Activated CD4-positive, alpha-beta T cell treated with anti-CD3 and anti-CD28 coated beads, Interleukin-2, amount 10 ng/mL, durations not matched to agents 7 days and 5 days (primary cell): ENCODE data around the gene DUSP9. TPM values are rescaled to one million over a fixed set of nuclear protein-coding genes. Genes with fewer than 3 reads are reported as not detected.

Experiments used
- CTCF ChIA-PET: fragments of 350-600 bp; sonication (Branson Sonifier 250); formaldehyde crosslinking; loops from one replicate; lab custom pipeline; 2021; ENCODE audit warnings: antibody characterized with exemption; lab: Charles Lee
- POLR2A ChIA-PET: fragments of 350-600 bp; sonication (Branson Sonifier 250); formaldehyde crosslinking; loops from one replicate; lab custom pipeline; 2021; ENCODE audit warnings: antibody characterized with exemption; lab: Charles Lee
- DNase-seq: peaks from one replicate; pipeline ENCODE4 v3.0.0-alpha.2; 2020
- H3K27ac Mint-ChIP-seq: one replicate; pipeline ENCODE4 v1.8.0; 2021; ENCODE audit warnings: mild to moderate bottlenecking, moderate library complexity, mixed read lengths
- H3K27me3 Mint-ChIP-seq: one replicate; pipeline ENCODE4 v1.8.0; 2021; ENCODE audit warnings: mixed read lengths
- H3K36me3 Mint-ChIP-seq: one replicate; pipeline ENCODE4 v1.8.0; 2021; ENCODE audit warnings: low read depth, mixed read lengths
- H3K4me1 Mint-ChIP-seq: one replicate; pipeline ENCODE4 v1.8.0; 2021; ENCODE audit warnings: mixed read lengths
- H3K4me3 Mint-ChIP-seq: one replicate; pipeline ENCODE4 v1.8.0; 2021; ENCODE audit warnings: mild to moderate bottlenecking, moderate library complexity, mixed read lengths
- H3K9me3 Mint-ChIP-seq: one replicate; pipeline ENCODE4 v1.8.0; 2021; ENCODE audit warnings: mixed read lengths
- total RNA-seq, 2 experiments: library from RNA; stranded (reverse); gene quantifications; one replicate each; pipeline ENCODE4 v1.2.3, GENCODE V29; 2021

The DUSP9 gene
- total RNA-seq, 2 experiments from 2014 or later: not detected

DNA sequence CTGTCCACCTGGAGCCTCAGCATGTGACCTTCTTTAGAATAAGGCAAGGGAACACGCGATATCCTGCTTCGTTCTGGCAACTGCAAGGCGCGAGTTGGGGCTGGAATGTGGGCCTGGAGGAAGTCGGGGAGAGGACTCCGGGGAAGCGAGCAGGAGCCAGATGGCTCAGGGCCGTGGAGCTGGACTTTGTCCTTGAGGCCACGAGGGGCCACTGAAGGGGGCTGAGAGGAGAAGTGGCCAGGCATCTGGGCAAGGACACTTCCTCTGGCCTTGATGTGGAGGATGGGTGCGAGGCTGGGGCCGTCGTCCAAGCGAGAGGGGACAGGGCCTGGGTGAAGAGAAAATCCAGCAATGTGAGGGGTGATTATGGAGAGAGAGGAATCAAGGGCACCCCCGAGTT is 12.2 kb upstream of the DUSP9 start:
- Mint-ChIP-seq H3K9me3 (no peaks in the 10 kb centered on the region), H3K27me3 (peaks cover 5% of the 10 kb centered on the region), H3K27ac (no peak overlapping the region), H3K4me1 (no peaks in the 10 kb centered on the region), H3K4me3 (no peak overlapping the region), H3K36me3 (no peaks in the 10 kb centered on the region)
- DNase-seq: no peak
- POLR2A ChIA-PET: no interaction called here
- CTCF ChIA-PET: interaction anchor here (1.7 kb wide), 1 partner anchor 15 kb away, joined by 4 read pairs; no protein-coding TSS in a partner anchor

DNA sequence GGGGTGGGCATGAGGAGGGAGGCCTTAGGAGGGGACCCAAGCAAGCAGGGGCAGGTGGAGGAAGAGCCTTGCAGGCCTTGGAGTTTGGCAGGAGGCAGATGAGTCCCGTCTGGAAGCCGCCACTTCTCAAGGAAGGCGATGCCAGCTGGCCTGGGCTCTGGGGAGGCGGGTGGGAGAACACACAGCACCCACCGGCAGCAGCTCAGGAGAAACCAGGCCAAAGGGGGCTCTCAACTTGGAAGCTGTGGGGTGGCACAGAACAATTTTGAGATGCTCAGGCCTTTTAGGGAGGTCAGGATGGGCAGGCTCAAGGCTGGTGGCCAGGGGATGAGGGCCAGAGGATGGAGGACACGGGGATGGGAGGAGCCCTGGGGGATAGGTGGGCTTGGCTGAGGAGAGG is 11.6 kb upstream of the DUSP9 start:
- Mint-ChIP-seq H3K4me1 (no peaks in the 10 kb centered on the region), H3K36me3 (no peaks in the 10 kb centered on the region), H3K27ac (no peak overlapping the region), H3K27me3 (peaks cover 5% of the 10 kb centered on the region), H3K9me3 (no peaks in the 10 kb centered on the region), H3K4me3 (no peak overlapping the region)
- no peak for DNase-seq
- ChIA-PET CTCF (interaction anchor here (1.7 kb wide), 1 partner anchor 14 kb away, joined by 4 read pairs; no protein-coding TSS in a partner anchor), POLR2A (no interaction called here)

DNA sequence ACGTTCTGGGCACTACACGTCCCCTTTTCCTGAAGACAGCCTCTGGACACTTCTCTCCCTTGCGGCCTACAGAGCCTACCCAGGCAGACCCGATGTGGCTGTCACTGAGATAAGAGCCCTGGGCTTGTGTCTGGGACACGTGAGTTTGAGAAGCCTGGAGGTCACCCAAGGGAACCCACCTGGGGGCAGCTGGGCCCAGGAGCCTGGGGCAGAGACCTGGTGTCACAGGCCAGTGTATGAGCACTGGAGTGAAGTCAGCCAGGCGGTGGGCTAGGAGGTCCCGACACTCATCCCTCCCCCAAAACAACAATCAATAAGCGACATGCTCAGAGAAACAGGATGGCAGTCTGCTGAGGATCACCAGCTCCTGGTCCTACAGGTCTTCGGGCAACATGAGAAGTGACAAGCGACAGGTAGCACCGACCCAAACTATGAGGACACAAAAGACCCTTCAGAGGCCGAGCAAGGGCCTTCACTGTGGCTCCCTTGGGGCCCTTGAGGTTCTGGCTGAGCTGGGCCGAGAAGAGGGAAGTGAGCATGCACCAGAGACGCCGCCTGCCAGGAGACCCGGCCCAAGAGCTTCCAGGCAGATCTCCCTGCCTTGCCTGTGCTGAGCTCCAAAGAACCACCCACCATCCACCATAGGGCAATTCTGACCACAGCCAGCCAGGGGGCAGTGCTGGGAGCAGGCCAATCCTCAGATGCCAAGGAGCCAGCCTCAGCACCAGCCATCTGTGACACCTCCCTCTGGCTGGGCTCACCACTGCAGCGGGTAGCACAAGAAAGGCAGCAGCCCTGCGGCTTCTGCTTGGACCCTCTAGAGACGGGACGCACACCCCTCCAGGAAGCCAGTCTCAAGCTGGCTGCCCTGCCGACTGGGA is 11.0 kb upstream of the DUSP9 start:
- Mint-ChIP-seq H3K9me3 (no peaks in the 10 kb centered on the region), H3K27ac (no peak overlapping the region), H3K27me3 (peaks cover 4% of the 10 kb centered on the region), H3K36me3 (no peaks in the 10 kb centered on the region), H3K4me1 (no peaks in the 10 kb centered on the region), H3K4me3 (no peak overlapping the region)
- CTCF ChIA-PET: interaction anchor here (0.8 to 1.8 kb wide), 3 partner anchors 14 to 694 kb away, joined by 3 to 5 read pairs (median 4); no protein-coding TSS in a partner anchor
- POLR2A ChIA-PET: no interaction called here
- DNase-seq: peak; percentile 20

DNA sequence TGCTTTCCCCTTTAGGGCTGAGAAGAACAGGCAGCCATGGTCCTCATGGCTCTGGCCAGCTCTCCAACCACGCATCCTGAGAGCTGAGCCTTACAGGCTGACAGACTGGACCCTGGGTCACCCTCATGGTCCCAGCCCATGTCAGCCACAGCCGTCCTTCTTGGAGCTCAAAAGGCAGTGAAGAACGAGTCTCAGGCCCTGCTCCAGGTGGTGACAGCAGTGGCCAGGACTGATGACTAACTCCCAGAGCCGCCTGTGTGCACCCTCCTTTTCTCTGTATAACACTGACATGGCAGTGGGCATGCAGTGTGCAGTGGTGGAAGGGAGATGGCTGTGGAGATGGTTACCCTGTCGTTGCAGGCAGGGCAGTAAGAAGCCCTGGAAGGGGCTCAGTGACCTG is 10.3 kb upstream of the DUSP9 start:
- Mint-ChIP-seq H3K9me3 (no peaks in the 10 kb centered on the region), H3K27me3 (peaks cover 9% of the 10 kb centered on the region), H3K4me3 (no peak overlapping the region), H3K4me1 (peaks cover 3% of the 10 kb centered on the region), H3K27ac (no peak overlapping the region), H3K36me3 (no peaks in the 10 kb centered on the region)
- ChIA-PET CTCF (interaction anchor here (1.8 kb wide), 1 partner anchor 695 kb away, joined by 5 read pairs; no protein-coding TSS in a partner anchor), POLR2A (no interaction called here)
- DNase-seq: no peak

DNA sequence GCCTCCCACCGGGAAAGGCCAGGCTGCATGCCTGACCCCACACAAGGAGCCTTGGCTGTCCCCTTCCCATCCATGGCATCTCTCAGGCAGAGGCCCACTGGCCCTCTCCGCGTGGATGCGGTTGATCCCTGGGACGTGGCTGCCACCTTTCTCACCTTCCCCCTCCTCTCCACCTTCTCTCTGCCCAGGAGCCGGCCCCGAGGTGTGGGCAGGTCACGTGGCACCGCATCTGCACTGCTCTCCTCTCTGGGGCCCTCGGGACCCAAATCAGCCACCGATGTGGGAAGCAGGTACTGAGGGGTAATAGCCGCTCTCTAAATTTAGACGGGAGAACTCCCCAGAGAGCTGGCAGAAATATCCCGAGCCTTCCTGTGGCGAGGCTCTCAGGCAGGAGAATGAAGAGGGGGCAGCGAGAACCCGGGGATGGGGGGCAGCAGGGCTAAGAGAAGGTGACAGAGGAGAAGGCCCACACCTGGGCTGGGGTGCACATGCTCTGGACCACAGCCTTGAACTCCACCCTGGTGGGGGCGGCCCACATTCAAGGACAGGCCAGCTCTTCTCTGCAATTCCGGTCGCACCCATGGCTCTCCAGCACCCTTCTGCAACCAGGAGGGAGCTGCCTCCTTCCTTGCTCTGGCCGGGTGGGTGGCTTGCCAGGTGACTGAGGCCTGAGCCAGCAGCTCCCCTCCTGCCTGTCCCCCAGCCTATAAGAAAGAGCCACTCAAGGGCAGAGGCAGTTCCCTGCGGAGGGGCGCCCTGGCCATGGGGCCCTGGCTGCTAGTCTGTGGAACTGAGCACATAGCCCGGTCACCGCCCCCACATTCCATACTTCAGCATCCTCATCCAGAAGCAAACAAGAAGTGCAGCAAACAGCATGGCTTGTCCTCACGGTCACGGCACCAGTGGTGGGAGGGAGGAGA is 9.6 kb upstream of the DUSP9 start:
- no peak for DNase-seq
- no peaks in the 10 kb centered on the region for H3K36me3 Mint-ChIP-seq
- no peaks in the 10 kb centered on the region for H3K9me3 Mint-ChIP-seq
- H3K27ac Mint-ChIP-seq: no peak overlapping the region
- ChIA-PET POLR2A (no interaction called here), CTCF (interaction anchor here (0.6 to 1.8 kb wide), 2 partner anchors 25 to 696 kb away, joined by 3 to 5 read pairs; no protein-coding TSS in a partner anchor)
- H3K27me3 Mint-ChIP-seq: peaks cover 10% of the 10 kb centered on the region
- peaks cover 4% of the 10 kb centered on the region for H3K4me1 Mint-ChIP-seq
- H3K4me3 Mint-ChIP-seq: no peak overlapping the region

DNA sequence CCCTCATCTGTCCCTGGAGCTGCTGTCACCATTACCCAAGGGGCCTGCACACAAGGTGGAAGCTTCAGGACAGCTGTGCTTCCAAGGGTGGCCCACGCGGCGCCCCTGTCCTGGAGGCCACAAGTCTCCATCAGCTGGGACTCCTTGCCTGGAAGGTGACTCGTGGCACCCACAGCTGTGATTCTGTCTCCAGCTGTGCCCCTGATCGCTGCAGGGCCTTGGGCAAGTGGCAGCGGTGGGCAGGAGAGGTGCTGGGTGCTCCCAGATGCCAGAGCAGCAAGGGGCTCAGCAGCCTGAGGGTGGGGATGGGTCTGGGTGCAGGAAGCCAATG is 9.0 kb upstream of the DUSP9 start:
- ChIA-PET CTCF (no interaction called here), POLR2A (no interaction called here)
- peaks cover 14% of the 10 kb centered on the region for H3K27me3 Mint-ChIP-seq
- no peak overlapping the region for H3K4me3 Mint-ChIP-seq
- no peak overlapping the region for H3K27ac Mint-ChIP-seq
- DNase-seq: no peak
- H3K36me3 Mint-ChIP-seq: no peaks in the 10 kb centered on the region
- H3K9me3 Mint-ChIP-seq: no peaks in the 10 kb centered on the region
- H3K4me1 Mint-ChIP-seq: peaks cover 8% of the 10 kb centered on the region

DNA sequence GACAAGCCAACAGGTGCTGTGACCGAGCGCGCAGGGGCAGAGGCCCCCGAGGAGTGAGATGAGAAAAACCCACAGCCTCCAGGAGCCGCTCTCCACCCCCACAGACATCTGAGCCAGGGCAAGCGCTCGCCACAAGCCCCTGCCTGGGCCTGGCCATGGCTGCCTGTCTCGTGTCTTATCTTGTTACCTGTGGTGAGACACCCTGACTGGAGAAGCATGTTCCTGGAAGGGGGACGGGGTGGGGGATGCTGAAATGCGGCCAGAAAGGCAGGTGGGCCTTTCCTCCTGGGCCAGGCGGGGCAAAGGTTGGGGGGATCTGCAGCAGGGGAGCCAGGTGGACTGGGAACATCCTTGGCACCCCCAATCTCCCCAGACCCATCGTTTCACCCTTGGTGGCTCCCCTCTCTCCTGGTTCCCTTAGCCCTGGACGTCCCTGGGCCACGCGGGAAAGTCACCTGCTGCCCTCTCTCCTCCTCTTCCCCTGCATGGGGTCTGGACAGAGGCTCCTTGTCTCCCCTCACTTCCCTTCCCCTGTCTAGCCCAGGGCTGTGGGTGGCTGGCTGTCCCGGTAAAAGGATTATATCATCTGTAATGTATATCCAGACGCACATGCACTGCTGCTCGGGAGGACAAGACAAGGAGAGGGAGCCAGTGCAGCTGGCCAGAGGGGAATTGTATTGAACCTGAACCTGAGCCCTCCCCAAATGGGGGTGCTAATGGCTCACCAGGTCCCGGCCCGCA is 8.4 kb upstream of the DUSP9 start:
- DNase-seq: no peak
- peaks cover 8% of the 10 kb centered on the region for H3K4me1 Mint-ChIP-seq
- no peaks in the 10 kb centered on the region for H3K36me3 Mint-ChIP-seq
- no peak overlapping the region for H3K27ac Mint-ChIP-seq
- CTCF ChIA-PET: no interaction called here
- peaks cover 17% of the 10 kb centered on the region for H3K27me3 Mint-ChIP-seq
- POLR2A ChIA-PET: no interaction called here
- H3K9me3 Mint-ChIP-seq: no peaks in the 10 kb centered on the region
- H3K4me3 Mint-ChIP-seq: no peak overlapping the region

DNA sequence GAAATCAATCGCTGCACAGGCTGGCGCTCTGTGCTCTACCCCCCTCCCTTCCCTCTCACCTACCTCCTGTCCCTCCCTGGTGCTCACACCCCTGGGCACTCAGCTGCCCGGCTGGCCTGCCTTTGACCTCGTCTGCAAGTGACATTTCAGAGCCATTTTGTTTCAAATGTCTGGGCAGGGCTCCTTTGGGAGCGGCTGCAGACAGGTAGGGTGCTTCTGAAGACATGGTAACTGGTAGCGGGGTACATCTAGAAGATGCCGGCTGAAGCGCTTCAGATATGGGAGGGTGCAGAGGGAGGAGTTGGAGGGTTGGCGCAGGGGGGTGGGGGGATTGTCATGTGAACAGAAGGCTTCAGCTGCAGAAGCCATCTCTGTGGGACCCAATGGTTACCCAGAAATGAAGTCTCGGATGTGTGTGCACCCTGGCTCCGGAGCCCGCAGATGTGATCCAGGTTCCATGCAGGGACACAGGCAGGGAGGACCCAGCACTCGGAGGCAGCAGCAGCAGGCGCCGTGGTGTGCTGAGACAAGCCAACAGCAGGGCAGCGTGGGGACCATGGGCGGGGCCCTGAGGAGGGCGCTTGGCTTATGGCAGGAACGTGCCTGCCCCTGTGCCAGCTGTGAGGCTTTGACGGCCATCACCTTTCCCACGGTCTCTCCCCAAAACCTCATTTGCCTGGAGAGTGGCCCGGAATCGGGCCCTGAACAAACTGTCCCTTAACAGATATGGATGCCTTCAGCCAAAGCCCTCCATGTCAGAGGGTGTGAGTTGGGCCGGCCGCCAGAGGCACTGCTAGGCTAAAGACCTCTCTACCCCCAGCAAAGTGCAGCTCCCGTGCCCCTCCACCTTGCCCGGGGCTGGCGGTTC is 7.6 kb upstream of the DUSP9 start:
- ChIA-PET CTCF (no interaction called here), POLR2A (no interaction called here)
- no peak for DNase-seq
- H3K36me3 Mint-ChIP-seq: no peaks in the 10 kb centered on the region
- H3K9me3 Mint-ChIP-seq: no peaks in the 10 kb centered on the region
- H3K4me3 Mint-ChIP-seq: no peak overlapping the region
- H3K4me1 Mint-ChIP-seq: peaks cover 8% of the 10 kb centered on the region
- H3K27me3 Mint-ChIP-seq: peaks cover 19% of the 10 kb centered on the region
- H3K27ac Mint-ChIP-seq: no peak overlapping the region

DNA sequence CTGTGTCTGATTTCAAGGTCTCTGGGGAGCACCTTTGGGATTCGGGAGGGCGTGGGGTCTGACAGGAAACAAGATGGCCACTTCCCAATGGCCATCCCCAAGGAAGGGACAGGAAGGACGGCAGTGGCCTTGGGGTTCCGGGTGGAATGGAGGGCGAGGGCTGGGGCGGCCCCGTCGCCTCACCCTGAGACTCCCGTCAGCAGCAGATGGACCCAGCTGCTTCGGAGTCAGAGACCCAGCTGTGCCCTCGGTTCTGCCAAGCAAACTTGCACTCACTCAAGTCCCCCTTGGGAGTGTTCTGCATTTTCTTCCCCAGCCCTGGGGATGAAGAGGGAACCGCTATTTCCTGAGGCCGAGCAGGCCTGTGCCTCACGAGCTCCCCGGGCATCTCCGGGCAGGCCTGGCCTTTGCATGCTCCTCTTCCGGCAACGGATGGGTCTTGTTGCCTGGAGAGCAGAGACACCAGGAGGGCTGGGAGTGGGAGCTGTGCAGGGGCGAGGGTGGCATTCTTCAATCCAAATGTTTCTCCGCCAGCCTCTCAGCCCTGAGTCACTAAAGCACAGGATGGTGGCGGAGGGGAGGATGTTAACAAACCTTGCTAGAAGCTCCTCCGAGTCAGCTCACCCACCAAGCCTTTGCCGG is 6.8 kb upstream of the DUSP9 start:
- Mint-ChIP-seq H3K4me1 (peaks cover 8% of the 10 kb centered on the region), H3K4me3 (no peak overlapping the region), H3K9me3 (no peaks in the 10 kb centered on the region), H3K27ac (no peak overlapping the region), H3K27me3 (peaks cover 26% of the 10 kb centered on the region), H3K36me3 (no peaks in the 10 kb centered on the region)
- POLR2A ChIA-PET: no interaction called here
- DNase-seq: no peak
- CTCF ChIA-PET: interaction anchor here (0.7 kb wide), 1 partner anchor 16 kb away, joined by 3 read pairs; no protein-coding TSS in a partner anchor

DNA sequence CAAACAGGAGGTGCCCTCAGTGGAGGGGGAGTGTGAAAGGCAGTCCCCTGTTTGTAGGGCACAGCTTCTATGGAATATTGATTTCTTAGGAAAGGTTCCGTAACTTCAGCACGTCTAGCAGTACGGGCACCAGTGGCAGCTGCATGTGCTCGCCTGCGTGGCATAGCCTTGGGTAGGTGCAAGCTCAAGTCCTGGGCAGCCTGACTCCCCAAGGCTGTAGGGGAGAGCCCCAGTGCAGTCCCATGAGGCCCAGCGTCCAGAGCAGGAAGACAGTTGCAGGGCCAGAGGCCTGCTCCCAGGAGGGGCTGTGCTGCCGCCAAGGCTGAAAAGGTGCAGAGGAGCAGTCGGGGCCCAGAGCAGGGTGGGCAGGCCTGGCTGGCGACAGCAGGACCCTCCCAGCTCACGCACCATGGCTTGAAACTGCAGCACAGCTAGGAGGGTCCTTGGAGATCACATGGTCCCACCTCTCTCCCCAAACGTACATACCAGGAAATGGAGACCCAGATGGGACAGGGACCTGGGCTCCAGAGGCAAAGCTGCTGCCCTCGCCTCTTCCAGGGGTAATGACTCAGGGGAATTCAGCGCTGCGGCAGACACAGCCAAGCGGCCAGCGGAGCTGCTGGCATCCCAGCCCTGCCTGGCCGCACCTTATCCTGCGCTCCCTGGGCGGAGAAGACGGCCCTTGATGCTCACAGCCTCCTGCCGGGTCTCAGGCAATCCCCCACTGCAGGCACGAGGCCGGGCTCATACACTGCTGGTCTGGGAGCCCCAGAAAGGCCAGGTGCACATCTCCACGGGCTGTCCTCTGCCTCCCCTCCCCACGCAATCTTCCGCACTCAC is 6.0 kb upstream of the DUSP9 start:
- Mint-ChIP-seq H3K27me3 (peaks cover 32% of the 10 kb centered on the region), H3K4me3 (no peak overlapping the region), H3K27ac (no peak overlapping the region), H3K4me1 (peaks cover 8% of the 10 kb centered on the region), H3K9me3 (no peaks in the 10 kb centered on the region), H3K36me3 (no peaks in the 10 kb centered on the region)
- ChIA-PET CTCF (interaction anchor here (0.7 kb wide), 1 partner anchor 15 kb away, joined by 3 read pairs; no protein-coding TSS in a partner anchor), POLR2A (no interaction called here)
- DNase-seq: no peak

DNA sequence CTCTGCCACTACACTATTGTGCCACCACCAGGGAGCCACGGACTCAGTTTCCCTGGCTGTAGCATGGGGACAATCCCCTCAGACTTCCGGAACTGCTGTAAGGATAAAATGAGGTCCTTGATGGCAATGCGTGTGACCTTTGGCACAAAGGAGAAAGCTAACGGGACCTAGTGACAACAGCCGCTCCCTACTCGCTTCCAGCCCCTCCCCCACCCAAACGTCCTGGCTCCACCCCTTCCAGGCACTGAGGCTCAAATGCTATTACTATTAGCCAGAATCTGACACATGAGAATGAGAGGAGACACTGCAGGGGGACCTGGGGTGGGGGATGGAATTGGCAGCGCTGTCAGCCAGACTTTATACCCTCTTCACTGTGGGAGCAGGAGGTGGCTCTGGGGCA is 5.4 kb upstream of the DUSP9 start:
- Mint-ChIP-seq H3K9me3 (no peaks in the 10 kb centered on the region), H3K4me1 (peaks cover 8% of the 10 kb centered on the region), H3K4me3 (no peak overlapping the region), H3K27ac (no peak overlapping the region), H3K27me3 (peaks cover 36% of the 10 kb centered on the region), H3K36me3 (no peaks in the 10 kb centered on the region)
- CTCF ChIA-PET: no interaction called here
- POLR2A ChIA-PET: no interaction called here
- DNase-seq: no peak
